CD4-positive, alpha-beta T cell treated with Interleukin-2 at 100 ng/mL for 4 hours (primary cell): ENCODE results near the gene SUPT6H.
A peak's percentile ranks its signal among the peaks of the same experiment; 100 is the strongest.
"Not testable (repeated sequence)": the region's sequence is repeated elsewhere in the genome, so short reads cannot be mapped to it uniquely, and the experiment has no call there.

Experiments
- DNase-seq: peaks from one replicate; pipeline ENCODE4 v3.0.0-alpha.2; 2020; ENCODE audit warnings: low spot score

SUPT6H gene

GRCh38 chr17:28719021-28719433 lies 57.0 kb downstream of the SUPT6H start:
- DNase-seq = no peak

GRCh38 chr17:28720247-28720996 lies 58.4 kb downstream of the SUPT6H start:
- DNase-seq = no peak

GRCh38 chr17:28720997-28721329 lies 59.0 kb downstream of the SUPT6H start:
- DNase-seq = not testable (repeated sequence)

GRCh38 chr17:28722417-28723158 lies 60.6 kb downstream of the SUPT6H start:
- no peak for DNase-seq

- DNase-seq = no peak
These were observed 61.3 kb downstream of the SUPT6H start for GRCh38 chr17:28723159-28723835.

- DNase-seq = not testable (repeated sequence)
These were observed 62.0 kb downstream of the SUPT6H start for GRCh38 chr17:28723836-28724499.

- no peak for DNase-seq
These were observed 62.6 kb downstream of the SUPT6H start for GRCh38 chr17:28724500-28725165.

GRCh38 chr17:28725166-28725659 lies 63.2 kb downstream of the SUPT6H start:
- DNase-seq = no peak

- DNase-seq = no peak
These were observed 63.7 kb downstream of the SUPT6H start for GRCh38 chr17:28725660-28726225.

GRCh38 chr17:28726226-28726626 lies 64.2 kb downstream of the SUPT6H start, which contains the start of gene TLCD1:
TSS of gene TLCD1 (minus strand) at chr17:28726233. CDS start at chr17:28726097, 136 bp downstream.
- peak; percentile 62 for DNase-seq

GRCh38 chr17:28726627-28727491 lies 64.9 kb downstream of the SUPT6H start:
- peak; percentile 92 for DNase-seq

- peak; percentile 98 for DNase-seq
These were observed 66.6 kb downstream of the SUPT6H start, which contains the start of gene NEK8 for GRCh38 chr17:28728364-28729200. TSS of gene NEK8 (plus strand) at chr17:28728788. CDS start at chr17:28728814, 26 bp downstream.

- DNase-seq = no peak
These were observed 67.9 kb downstream of the SUPT6H start for GRCh38 chr17:28729950-28730330.

GRCh38 chr17:28733346-28733745 lies 71.3 kb downstream of the SUPT6H start:
- DNase-seq = no peak

- no peak for DNase-seq
These were observed 72.8 kb downstream of the SUPT6H start for GRCh38 chr17:28734712-28735241.

- no peak for DNase-seq
These were observed 73.3 kb downstream of the SUPT6H start for GRCh38 chr17:28735242-28735722.

GRCh38 chr17:28735913-28736769 lies 74.1 kb downstream of the SUPT6H start:
- not testable (repeated sequence) for DNase-seq

GRCh38 chr17:28737316-28737715 lies 75.3 kb downstream of the SUPT6H start:
- DNase-seq = no peak
